Activated T-cell treated with anti-CD3 and anti-CD28 coated beads, Interleukin-2, amount 50 U/mL, for 4 hours (primary cell): Measurements from ENCODE around the gene WEE2. TPM values are rescaled to one million over a fixed set of nuclear protein-coding genes. Genes with fewer than 3 reads are reported as not detected.

Experiments
- ATAC-seq, 2 donors: fragments of 200-7000 bp; cut with Tn5 transposase; one replicate each; pipeline ENCODE4 v1.10.0; 2021
- DNase-seq: peaks from one replicate; pipeline ENCODE4 v3.0.0-alpha.2; 2020
- H3K27me3 Mint-ChIP-seq: one replicate; pipeline ENCODE4 v1.8.0; 2021; ENCODE audit warnings: low read depth, mixed read lengths
- H3K36me3 Mint-ChIP-seq: one replicate; pipeline ENCODE4 v1.8.0; 2022; ENCODE audit warnings: mixed read lengths; ENCODE audit not compliant: insufficient read depth
- H3K4me1 Mint-ChIP-seq: one replicate; pipeline ENCODE4 v1.8.0; 2021; ENCODE audit warnings: low read depth, mixed read lengths
- H3K4me3 Mint-ChIP-seq: one replicate; pipeline ENCODE4 v1.8.0; 2021; ENCODE audit warnings: mild to moderate bottlenecking, moderate library complexity, mixed read lengths
- H3K9me3 Mint-ChIP-seq: one replicate; pipeline ENCODE4 v1.8.0; 2021; ENCODE audit warnings: mixed read lengths
- total RNA-seq, 3 donors: library from RNA; stranded (reverse); gene quantifications; one replicate each; pipeline ENCODE4 v1.2.1, GENCODE V29; 2021

The WEE2 gene
- total RNA-seq, result not detected

DNA sequence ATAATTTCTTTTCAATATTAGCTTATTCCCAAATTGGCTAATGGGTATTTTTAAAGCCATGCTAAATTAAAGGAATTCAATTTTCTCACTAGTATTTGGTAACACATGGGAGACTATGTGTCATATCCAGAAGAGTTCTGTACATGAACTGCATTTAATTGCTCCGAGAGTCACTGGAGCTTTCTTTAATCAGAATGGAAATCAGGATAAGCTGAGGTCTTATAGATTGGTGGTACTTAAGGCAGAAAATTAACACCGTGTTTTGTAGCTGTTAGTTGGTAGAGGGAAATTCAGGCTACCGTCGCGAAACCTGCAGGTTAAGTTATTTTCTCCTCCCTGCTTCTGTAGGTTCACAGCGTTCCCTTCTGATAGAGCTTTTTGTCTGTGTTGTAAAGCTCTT is at the start of gene WEE2:
TSS of gene WEE2 (plus strand) at position 3 of the 400 bp plus-strand sequence. CDS start 406 bp downstream, outside the sequence.
- Mint-ChIP-seq H3K27me3 (no peaks in the 10 kb centered on the region), H3K36me3 (no peaks in the 10 kb centered on the region), H3K4me3 (no peak within 1 kb of the TSS), H3K9me3 (no peaks in the 10 kb centered on the region), H3K4me1 (no peaks in the 10 kb centered on the region)
- ATAC-seq (no peak), DNase-seq (no peak)

DNA sequence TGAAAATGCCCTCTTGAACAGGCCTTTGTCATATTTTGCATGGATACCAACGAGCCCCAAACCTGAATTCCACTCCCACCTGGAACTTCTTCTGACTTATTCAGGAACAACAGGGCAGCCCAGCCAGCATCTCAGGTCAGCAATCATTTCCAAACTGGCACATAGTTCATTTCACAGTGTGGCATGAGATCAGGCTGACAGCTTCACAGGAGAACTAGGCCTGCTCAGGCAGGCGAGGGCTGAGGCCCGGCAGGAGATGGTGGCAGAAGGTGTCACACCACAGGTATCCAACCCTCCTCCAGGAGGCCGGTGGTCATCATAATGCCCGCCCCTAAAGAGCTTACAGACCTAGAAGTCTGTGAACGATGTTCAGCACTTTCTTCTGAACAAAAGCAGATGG is 48.7 kb upstream of the WEE2 start:
- peaks cover 30% of the 10 kb centered on the region for H3K36me3 Mint-ChIP-seq

DNA sequence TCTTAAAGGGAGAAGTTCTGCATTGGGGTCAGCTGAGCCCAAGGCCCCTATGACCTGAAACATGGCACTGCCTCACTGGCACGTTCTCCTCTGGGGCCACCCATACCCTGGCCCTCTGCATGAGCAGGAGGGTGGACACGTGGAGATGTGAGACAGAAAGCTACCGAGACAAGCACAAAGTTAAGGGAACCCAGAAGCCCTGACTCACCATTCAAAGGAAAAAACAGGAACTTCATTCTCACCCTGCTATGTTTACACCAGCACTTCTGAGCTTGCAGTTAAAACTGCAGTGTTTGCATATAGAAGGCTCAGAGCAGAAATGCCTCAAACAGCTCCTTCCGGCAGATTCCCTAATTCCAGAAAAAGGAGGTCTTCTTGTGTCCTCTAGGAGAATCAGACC is 47.9 kb upstream of the WEE2 start:
- no peak for DNase-seq
- ATAC-seq, result no peak
- peaks cover 29% of the 10 kb centered on the region for H3K36me3 Mint-ChIP-seq

More for the DNA sequence above, 48.7 kb upstream of the WEE2 start:
- Mint-ChIP-seq H3K27me3 (no peaks in the 10 kb centered on the region), H3K9me3 (no peaks in the 10 kb centered on the region), H3K4me1 (peaks cover 8% of the 10 kb centered on the region), H3K4me3 (no peak overlapping the region)
- ATAC-seq, result no peak
- no peak for DNase-seq

DNA sequence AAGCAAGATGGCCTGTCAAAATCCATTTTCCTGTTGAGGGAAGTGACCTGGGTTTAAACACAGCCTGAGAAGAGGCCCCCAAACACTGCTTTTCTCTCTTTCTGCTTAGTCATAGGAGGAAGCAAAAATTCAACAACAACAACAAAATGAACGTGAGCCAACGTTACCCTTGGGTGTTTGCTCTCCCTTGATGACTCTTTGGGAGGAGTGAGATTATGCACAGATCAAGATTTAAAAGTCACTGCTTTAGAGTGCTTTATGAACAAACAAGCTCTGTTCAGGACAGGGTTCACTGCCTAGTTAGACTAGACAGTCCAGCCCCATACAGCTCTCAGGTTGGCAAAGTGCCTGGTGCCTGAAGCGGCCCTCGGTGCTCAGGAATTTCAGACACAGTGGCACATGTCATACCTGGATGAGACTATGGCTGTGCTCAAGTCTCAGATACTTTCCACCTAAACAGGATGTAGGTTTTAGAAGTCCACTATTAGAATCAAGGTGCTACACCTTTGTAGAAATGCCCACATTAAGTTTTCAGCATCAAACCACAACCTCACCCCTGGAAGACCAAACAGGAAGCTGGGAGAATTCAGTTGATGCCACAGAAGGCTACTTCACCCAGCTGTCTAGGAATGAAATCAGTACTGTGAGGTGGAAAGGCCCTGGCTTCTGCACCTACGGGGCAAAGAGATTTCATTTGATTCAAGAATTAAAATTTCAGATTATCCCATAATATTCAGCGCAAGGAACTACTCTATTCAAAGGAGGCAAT is 44.9 kb upstream of the WEE2 start:
- no peaks in the 10 kb centered on the region for H3K9me3 Mint-ChIP-seq
- no peak overlapping the region for H3K4me3 Mint-ChIP-seq
- H3K4me1 Mint-ChIP-seq, result peaks cover 7% of the 10 kb centered on the region
- DNase-seq (no peak), ATAC-seq (no peak)
- peaks cover 36% of the 10 kb centered on the region for H3K36me3 Mint-ChIP-seq
- no peaks in the 10 kb centered on the region for H3K27me3 Mint-ChIP-seq

More for the DNA sequence above, 47.9 kb upstream of the WEE2 start:
- no peaks in the 10 kb centered on the region for H3K9me3 Mint-ChIP-seq
- H3K4me3 Mint-ChIP-seq, result no peak overlapping the region
- no peaks in the 10 kb centered on the region for H3K27me3 Mint-ChIP-seq
- peaks cover 7% of the 10 kb centered on the region for H3K4me1 Mint-ChIP-seq

DNA sequence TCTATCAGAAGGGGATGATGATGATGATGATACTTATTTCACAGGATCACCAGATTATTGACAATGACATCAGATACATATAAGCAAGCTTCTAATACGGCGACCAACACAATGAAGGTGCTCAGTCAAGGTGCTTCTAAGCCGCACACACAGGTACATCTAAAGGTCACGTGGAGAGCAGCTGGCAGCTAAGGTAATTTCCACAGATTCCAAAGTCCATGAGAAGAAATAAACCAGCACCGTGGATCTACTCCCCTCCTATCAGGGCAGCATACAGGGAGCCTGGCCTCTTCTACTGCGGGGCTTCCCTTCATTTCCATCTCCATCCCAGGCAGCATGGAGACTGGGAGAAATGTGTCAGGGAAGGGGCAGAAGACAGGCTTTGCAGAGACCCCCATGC is 43.7 kb upstream of the WEE2 start:
- ATAC-seq, result no peak
- peaks cover 7% of the 10 kb centered on the region for H3K4me1 Mint-ChIP-seq
- no peak overlapping the region for H3K4me3 Mint-ChIP-seq
- no peaks in the 10 kb centered on the region for H3K27me3 Mint-ChIP-seq
- H3K9me3 Mint-ChIP-seq, result no peaks in the 10 kb centered on the region
- no peak for DNase-seq
- peaks cover 35% of the 10 kb centered on the region for H3K36me3 Mint-ChIP-seq

DNA sequence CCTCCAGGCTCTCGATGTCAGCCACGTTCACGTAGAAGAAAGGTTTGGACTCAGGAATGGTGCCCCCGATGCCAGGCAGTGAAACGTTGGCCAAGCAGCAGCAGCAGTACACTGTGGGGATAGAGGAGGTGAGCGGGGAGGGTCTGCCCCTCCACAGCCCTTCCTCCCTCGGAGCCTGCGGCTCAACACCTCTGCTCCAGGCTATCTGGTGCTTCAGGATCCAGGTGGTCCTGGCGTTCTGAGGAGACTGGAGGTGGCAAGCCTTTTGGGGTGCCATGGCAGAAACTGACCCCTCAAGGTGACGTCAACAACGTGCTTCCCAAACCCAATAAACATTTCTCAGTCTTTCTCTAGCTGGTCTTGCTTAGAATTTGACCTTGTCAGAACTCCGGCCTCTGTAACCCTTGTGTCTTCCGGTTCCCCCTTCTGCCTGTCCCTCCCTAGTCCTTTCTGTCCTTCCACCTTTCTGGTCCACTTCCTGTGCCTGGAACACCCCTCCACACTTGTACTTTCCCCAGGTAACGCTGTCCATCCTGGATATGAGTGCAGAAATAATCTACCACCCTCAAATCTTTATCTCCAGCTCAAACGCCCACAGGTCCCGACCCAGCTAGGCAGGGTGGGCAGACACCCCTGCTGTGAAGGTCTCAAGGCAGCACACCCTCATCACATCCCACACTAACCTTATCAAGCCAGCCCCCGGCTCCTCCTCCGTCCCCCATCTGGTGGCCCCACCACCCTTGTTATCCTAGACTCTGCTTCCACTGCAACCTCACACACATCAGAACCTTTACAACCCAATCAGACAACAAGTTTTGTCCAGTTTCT is 42.7 kb upstream of the WEE2 start:
- ATAC-seq (no peak), DNase-seq (no peak)
- Mint-ChIP-seq H3K9me3 (no peaks in the 10 kb centered on the region), H3K4me3 (no peak overlapping the region), H3K36me3 (peaks cover 35% of the 10 kb centered on the region), H3K27me3 (no peaks in the 10 kb centered on the region), H3K4me1 (peaks cover 7% of the 10 kb centered on the region)

DNA sequence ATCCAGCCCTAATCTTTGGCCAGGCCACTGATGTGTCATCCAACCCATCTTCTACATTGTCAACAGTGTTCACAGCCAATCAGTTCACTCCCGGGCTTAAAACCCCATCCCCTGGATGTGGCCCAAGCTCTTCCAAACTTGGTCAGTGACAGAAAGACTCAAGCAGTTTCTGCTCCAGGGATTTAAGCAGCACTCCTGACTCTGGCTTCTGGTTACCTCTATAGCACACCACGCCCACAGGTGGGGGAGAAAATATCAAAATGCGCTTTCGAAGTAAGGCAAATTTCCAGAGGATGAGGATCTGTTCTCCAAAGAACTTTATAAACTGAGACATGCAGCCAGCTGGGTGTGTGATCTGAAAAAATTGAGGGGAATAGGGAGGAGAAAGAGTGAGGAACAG is 42.1 kb upstream of the WEE2 start:
- H3K4me1 Mint-ChIP-seq, result peaks cover 5% of the 10 kb centered on the region
- H3K27me3 Mint-ChIP-seq, result no peaks in the 10 kb centered on the region
- H3K4me3 Mint-ChIP-seq, result no peak overlapping the region
- H3K9me3 Mint-ChIP-seq, result no peaks in the 10 kb centered on the region
- DNase-seq (no peak), ATAC-seq (no peak)
- H3K36me3 Mint-ChIP-seq, result peaks cover 34% of the 10 kb centered on the region

DNA sequence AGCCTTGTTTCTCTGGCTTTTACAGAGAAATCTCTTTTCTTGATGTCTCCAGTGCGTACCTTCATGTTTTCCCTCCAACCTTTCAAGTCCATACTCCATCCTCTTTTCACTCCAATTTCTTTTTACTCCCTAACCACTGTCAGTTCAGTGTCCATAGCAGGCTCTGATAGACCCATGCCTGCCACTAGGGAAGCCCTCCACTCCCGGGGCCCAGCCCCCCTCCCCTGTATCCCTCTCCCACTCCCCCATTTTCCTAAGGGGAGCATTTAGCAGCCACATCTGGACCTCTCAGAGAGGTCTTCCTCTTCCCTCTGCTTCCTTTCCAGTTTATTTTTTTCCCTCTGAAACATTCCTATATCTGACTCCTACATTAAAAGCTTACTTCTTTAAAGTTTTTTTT is 39.3 kb upstream of the WEE2 start:
- H3K4me1 Mint-ChIP-seq, result no peaks in the 10 kb centered on the region
- ATAC-seq (no peak), DNase-seq (no peak)
- no peak overlapping the region for H3K4me3 Mint-ChIP-seq
- H3K36me3 Mint-ChIP-seq, result peaks cover 41% of the 10 kb centered on the region
- no peaks in the 10 kb centered on the region for H3K27me3 Mint-ChIP-seq
- no peaks in the 10 kb centered on the region for H3K9me3 Mint-ChIP-seq

DNA sequence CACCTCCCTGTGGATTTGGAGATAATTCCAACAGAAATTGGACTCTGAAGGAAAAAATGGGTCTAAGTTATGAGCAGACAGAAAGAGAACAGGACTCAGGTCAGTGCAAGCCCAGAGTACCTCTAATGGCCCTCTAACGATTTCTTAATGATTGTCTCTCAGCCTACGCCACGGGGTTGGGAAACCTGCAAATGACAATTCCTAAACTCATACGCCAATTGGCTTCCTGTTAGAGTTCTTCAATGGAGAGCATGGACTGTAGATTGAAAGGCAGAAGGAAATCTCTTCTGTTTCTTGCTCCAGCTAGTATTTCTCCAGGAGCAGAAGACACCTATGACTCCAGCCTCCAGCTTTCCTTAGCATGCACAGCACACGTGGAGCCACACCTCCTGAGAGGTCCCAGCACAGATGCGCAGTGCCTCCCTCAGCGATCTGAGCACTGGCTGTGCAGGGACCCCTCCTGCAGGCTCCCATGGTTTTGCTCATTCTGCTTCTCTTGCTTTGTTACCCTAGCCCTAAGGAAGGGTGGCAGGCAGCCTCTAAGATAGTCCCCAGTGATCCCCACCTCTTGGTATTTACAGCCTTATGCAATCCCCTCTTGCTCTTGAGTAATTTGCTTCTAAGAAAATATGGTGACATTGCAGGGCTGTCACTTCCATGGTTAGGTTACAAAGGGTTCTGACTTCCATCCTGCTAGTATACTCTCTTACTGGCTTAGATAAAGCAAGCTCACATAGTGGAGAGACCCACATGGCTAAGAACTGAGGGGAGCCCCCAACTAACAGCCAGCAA is 36.3 kb upstream of the WEE2 start:
- Mint-ChIP-seq H3K36me3 (peaks cover 30% of the 10 kb centered on the region), H3K4me1 (no peaks in the 10 kb centered on the region), H3K4me3 (no peak overlapping the region), H3K27me3 (no peaks in the 10 kb centered on the region), H3K9me3 (no peaks in the 10 kb centered on the region)
- ATAC-seq (no peak), DNase-seq (no peak)

DNA sequence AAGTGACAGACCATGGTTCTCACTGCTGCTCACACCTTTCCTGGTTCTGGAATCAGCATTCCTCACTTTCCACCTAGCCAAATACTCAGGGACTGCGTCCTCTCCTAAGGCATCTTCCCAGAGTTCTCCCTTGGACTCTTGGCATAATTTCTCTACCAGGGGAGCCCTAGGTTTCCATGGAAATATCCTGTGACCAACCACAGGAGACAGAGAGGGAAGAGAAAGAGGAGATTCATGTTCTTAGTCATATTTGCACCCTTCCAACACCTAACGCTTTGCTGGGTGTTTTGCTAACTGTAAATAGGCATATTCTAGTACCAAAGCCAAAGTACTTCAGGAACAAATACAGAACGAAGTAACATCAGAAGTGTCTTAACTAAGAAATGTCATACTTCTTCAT is 34.8 kb upstream of the WEE2 start:
- no peaks in the 10 kb centered on the region for H3K4me1 Mint-ChIP-seq
- no peaks in the 10 kb centered on the region for H3K27me3 Mint-ChIP-seq
- H3K36me3 Mint-ChIP-seq, result peaks cover 31% of the 10 kb centered on the region

DNA sequence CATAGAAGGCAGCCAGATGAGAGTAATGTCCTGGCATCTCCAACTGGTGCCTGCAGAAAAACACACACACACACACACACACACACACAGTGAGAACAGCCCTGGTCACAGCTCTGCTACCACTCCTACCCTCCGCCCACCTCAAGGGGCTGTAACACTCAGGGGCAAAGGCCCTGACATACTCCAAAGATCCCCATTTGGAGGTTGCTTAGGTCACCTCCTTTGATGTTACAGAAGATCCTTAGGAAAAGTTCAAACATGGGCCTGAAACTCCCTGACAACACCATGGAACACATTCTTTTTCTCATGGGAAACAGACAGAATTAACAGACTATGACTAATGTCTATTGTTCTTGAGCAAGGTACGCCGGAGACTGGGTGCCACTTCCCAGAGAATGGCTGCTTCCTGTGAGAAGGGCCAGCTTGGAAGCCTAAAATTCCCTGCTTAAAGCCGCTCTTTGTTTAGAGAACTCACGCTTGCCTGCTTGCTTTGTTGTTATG is 33.9 kb upstream of the WEE2 start:
- no peaks in the 10 kb centered on the region for H3K4me1 Mint-ChIP-seq
- DNase-seq (no peak), ATAC-seq (no peak)
- H3K36me3 Mint-ChIP-seq, result peaks cover 31% of the 10 kb centered on the region
- no peaks in the 10 kb centered on the region for H3K27me3 Mint-ChIP-seq
- H3K4me3 Mint-ChIP-seq, result no peak overlapping the region
- H3K9me3 Mint-ChIP-seq, result no peaks in the 10 kb centered on the region

More for the DNA sequence above, 34.8 kb upstream of the WEE2 start:
- no peak for ATAC-seq
- H3K4me3 Mint-ChIP-seq, result no peak overlapping the region
- DNase-seq, result no peak
- no peaks in the 10 kb centered on the region for H3K9me3 Mint-ChIP-seq

DNA sequence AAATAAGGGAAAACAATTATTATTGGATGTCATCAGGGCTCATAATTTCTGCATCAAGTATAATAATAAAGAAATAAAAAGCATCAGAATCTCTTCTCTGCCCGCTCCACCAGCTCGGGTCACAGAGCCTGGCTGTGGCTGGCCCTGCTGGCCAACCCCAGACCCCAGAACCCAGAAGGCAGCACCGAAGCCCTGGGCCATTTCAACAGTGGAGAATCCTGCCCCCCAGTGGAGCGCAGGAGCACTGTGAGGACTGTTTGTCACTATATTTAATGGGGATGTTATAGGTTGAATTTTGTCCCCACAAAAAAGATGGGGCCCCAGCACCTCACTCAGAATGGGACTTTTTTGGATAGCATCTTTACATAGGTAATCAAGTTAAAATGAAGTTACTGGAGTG is 33.5 kb upstream of the WEE2 start:
- Mint-ChIP-seq H3K4me3 (no peak overlapping the region), H3K27me3 (no peaks in the 10 kb centered on the region), H3K36me3 (peaks cover 31% of the 10 kb centered on the region), H3K4me1 (no peaks in the 10 kb centered on the region), H3K9me3 (no peaks in the 10 kb centered on the region)
- no peak for DNase-seq
- no peak for ATAC-seq

DNA sequence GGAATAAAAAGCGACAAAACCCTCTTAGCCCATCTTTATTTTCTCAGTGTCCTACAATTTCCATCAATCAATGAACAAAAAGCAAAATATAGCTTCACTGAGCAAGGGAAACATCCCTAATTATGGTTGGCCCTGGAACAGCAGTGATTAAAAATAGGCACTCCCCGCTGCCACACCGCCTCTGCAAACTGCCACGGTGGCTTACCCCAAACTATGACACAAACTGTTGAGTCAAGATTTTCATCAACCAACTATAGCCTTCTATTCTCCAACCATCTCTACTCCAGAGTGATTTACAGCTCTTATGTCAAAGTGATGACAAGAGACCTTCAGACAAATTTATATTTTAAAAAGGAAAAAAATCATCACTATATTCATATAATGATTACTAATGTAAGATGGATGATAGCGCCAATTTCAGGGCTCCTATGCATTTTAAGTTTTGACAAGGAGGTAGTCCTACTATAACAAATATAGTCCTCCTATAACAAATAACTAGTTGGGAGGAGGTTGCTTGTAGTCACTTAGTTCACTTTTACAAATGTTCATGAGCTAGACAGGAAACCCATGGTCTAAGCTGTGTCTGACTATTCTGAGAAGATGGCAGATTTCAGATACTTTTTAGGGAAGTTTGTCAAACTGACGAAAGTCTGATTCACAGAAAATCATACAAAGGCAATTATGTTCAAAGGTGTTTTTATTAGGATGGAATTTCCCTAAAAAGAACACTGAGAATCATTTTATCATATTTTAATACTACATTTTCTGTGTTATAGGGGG is 32.5 kb upstream of the WEE2 start:
- no peaks in the 10 kb centered on the region for H3K4me1 Mint-ChIP-seq
- peak in 1 of 2 donors; percentile 65 for ATAC-seq
- no peaks in the 10 kb centered on the region for H3K9me3 Mint-ChIP-seq
- H3K27me3 Mint-ChIP-seq, result no peaks in the 10 kb centered on the region
- no peak for DNase-seq
- no peak overlapping the region for H3K4me3 Mint-ChIP-seq
- H3K36me3 Mint-ChIP-seq, result peaks cover 35% of the 10 kb centered on the region
